HG03342 (cell line): Measurements from ENCODE around the gene FOXO3.

ENCODE experiments used
- ATAC-seq: cut with Tn5 transposase; IDR thresholded peaks from one replicate; pipeline ENCODE4 v1.9.1; 2021; ENCODE audit warnings: mild to moderate bottlenecking, moderate library complexity; ENCODE audit not compliant: unreplicated experiment

The FOXO3 gene

DNA sequence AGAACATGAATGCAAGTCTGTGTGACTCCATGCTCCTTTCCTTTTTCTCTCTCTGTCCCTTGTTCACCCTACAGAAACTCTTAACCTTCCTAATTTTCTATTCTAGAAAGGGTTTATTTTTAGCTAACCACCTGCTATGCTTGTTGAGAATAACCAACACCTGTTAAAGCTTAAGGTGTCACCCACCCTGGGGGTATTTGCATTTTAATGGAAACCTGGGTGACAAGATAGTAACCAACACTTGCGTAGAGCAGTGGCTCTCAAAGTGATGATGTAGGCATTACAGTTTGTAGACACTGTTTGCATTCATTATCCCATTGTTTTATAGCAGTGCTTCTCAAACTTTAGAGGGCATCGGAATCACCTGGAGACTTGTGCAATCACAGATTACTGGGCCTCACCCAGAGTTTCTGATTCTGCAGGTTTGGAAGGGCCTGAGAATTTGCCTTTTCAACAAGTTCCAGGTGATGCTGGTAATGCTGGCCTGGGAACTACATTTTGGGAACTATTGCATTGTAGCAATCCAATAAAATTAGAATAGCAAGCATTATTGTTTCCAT is 173.1 kb downstream of the FOXO3 start:
- ATAC-seq: no peak
